Glutamatergic neuron (in vitro differentiated cells): Measurements from ENCODE around the gene NRXN3. TPM values are rescaled to one million over a fixed set of nuclear protein-coding genes. Genes with fewer than 3 reads are reported as not detected.

ENCODE experiments used
- DNase-seq: peaks from one replicate; pipeline ENCODE4 v3.0.0; 2022
- H3K27ac Mint-ChIP-seq: one replicate; pipeline ENCODE4 v1.8.0; 2020; ENCODE audit warnings: mild to moderate bottlenecking, mixed read lengths, inconsistent platforms; ENCODE audit not compliant: unreplicated experiment
- H3K27me3 Mint-ChIP-seq: one replicate; pipeline ENCODE4 v1.8.0; 2020; ENCODE audit warnings: mild to moderate bottlenecking, moderate library complexity, mixed read lengths, inconsistent platforms; ENCODE audit not compliant: unreplicated experiment
- H3K36me3 Mint-ChIP-seq: one replicate; pipeline ENCODE4 v1.8.0; 2020; ENCODE audit warnings: mild to moderate bottlenecking, mixed read lengths, inconsistent platforms; ENCODE audit not compliant: unreplicated experiment
- H3K4me1 Mint-ChIP-seq: one replicate; pipeline ENCODE4 v1.8.0; 2020; ENCODE audit warnings: mild to moderate bottlenecking, low read depth, mixed read lengths, inconsistent platforms; ENCODE audit not compliant: unreplicated experiment
- H3K4me3 Mint-ChIP-seq: one replicate; pipeline ENCODE4 v1.8.0; 2020; ENCODE audit warnings: mild to moderate bottlenecking, mixed read lengths, inconsistent platforms; ENCODE audit not compliant: unreplicated experiment
- H3K9me3 Mint-ChIP-seq: one replicate; pipeline ENCODE4 v1.8.0; 2020; ENCODE audit warnings: mild to moderate bottlenecking, moderate library complexity, mixed read lengths, inconsistent platforms; ENCODE audit not compliant: unreplicated experiment
- total RNA-seq: library from RNA; stranded (reverse); fragmentation: NEBNext Ultra II Directional; extraction: Animal tissue kit (Norgen Biotek cat#: 25700); gene quantifications from one replicate; pipeline ENCODE4 v1.2.1, GENCODE V29; 2021; ENCODE audit not compliant: unreplicated experiment
- TF ChIP-seq, protein P1 (sequence below): fragments of 200-600 bp; sonication (generic); IDR thresholded peaks from one replicate; pipeline ENCODE4 v1.5.0; 2021; ENCODE audit not compliant: partially characterized antibody, unreplicated experiment

Gene NRXN3
- total RNA-seq, 1 donor from 2014 or later = 1.2 TPM

- no peak for DNase-seq
- peaks cover 1% of the 10 kb centered on the region for H3K4me1 Mint-ChIP-seq
- H3K27ac Mint-ChIP-seq = no peak overlapping the region
- H3K27me3 Mint-ChIP-seq = no peaks in the 10 kb centered on the region
- H3K4me3 Mint-ChIP-seq = no peak overlapping the region
- TF ChIP-seq, protein P1, sequence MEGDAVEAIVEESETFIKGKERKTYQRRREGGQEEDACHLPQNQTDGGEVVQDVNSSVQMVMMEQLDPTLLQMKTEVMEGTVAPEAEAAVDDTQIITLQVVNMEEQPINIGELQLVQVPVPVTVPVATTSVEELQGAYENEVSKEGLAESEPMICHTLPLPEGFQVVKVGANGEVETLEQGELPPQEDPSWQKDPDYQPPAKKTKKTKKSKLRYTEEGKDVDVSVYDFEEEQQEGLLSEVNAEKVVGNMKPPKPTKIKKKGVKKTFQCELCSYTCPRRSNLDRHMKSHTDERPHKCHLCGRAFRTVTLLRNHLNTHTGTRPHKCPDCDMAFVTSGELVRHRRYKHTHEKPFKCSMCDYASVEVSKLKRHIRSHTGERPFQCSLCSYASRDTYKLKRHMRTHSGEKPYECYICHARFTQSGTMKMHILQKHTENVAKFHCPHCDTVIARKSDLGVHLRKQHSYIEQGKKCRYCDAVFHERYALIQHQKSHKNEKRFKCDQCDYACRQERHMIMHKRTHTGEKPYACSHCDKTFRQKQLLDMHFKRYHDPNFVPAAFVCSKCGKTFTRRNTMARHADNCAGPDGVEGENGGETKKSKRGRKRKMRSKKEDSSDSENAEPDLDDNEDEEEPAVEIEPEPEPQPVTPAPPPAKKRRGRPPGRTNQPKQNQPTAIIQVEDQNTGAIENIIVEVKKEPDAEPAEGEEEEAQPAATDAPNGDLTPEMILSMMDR = no peak
- H3K9me3 Mint-ChIP-seq = no peaks in the 10 kb centered on the region
- no peaks in the 10 kb centered on the region for H3K36me3 Mint-ChIP-seq
Measured at GRCh38 chr14:78358591-78358990, 188.4 kb downstream of the NRXN3 start.

- H3K27ac Mint-ChIP-seq = no peak overlapping the region
- H3K9me3 Mint-ChIP-seq = no peaks in the 10 kb centered on the region
- H3K4me3 Mint-ChIP-seq = no peak overlapping the region
- H3K4me1 Mint-ChIP-seq = peaks cover 1% of the 10 kb centered on the region
- no peaks in the 10 kb centered on the region for H3K36me3 Mint-ChIP-seq
- no peak for DNase-seq
- TF ChIP-seq, protein P1 = no peak
- no peaks in the 10 kb centered on the region for H3K27me3 Mint-ChIP-seq
Measured at GRCh38 chr14:78359581-78359980, 189.4 kb downstream of the NRXN3 start.

GRCh38 chr14:78363008-78363407 is 192.8 kb downstream of the NRXN3 start:
- no peaks in the 10 kb centered on the region for H3K36me3 Mint-ChIP-seq
- no peaks in the 10 kb centered on the region for H3K9me3 Mint-ChIP-seq
- peaks cover 1% of the 10 kb centered on the region for H3K4me1 Mint-ChIP-seq
- no peak for DNase-seq
- H3K4me3 Mint-ChIP-seq = no peak overlapping the region
- no peak overlapping the region for H3K27ac Mint-ChIP-seq
- TF ChIP-seq, protein P1 = no peak
- no peaks in the 10 kb centered on the region for H3K27me3 Mint-ChIP-seq

DNA sequence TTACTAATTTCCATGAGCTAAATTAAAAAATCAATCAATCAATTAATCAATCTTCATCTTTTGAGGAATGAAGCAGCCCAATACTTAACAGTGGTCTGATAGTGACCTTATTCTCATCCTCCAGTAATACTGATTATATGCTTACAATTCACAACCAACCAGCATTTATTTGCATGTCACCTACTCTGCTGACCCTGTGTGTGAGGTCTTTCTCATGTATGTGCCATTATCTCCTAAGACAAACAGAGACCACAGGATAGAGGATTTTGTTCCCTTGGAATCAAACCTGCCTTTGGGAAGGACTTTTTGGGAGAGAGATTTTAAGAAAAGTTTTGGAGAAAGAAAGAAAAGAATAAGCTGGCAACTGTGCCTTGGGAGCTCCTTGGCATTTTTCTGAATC is 197.2 kb downstream of the NRXN3 start:
- no peak overlapping the region for H3K4me3 Mint-ChIP-seq
- no peak for DNase-seq
- TF ChIP-seq, protein P1 = no peak
- no peak overlapping the region for H3K27ac Mint-ChIP-seq
- no peaks in the 10 kb centered on the region for H3K36me3 Mint-ChIP-seq
- no peaks in the 10 kb centered on the region for H3K4me1 Mint-ChIP-seq
- H3K27me3 Mint-ChIP-seq = peaks cover 4% of the 10 kb centered on the region
- no peaks in the 10 kb centered on the region for H3K9me3 Mint-ChIP-seq

- Mint-ChIP-seq H3K4me1 (no peaks in the 10 kb centered on the region), H3K36me3 (no peaks in the 10 kb centered on the region), H3K9me3 (peaks cover 2% of the 10 kb centered on the region), H3K4me3 (no peak overlapping the region), H3K27me3 (no peaks in the 10 kb centered on the region), H3K27ac (no peak overlapping the region)
- TF ChIP-seq, protein P1 = no peak
- no peak for DNase-seq
Measured at GRCh38 chr14:78383060-78383459, 212.9 kb downstream of the NRXN3 start.
